GM12878 (cell line): ENCODE measurements around the gene LIN37. TPM values are rescaled to one million over a fixed set of nuclear protein-coding genes. Genes with fewer than 3 reads are reported as not detected.

Experiments used
- ATAC-seq: fragments of 200-7000 bp; cut with Tn5 transposase; 3 replicates; pipeline ENCODE4 v1.9.1; 2020; ENCODE audit warnings: mild to moderate bottlenecking, moderate library complexity
- BruUV-seq: library from RNA; stranded (reverse); fragments of 400-500 nt; replicated peaks from 2 replicates; lab custom pipeline; 2021; lab: Mats Ljungman, UMichigan
- CTCF ChIA-PET: fragments of 300-600 bp; sonication (Branson Sonifier 250); formaldehyde crosslinking; extraction: SDS; loops from one replicate; lab custom pipeline; 2021; ENCODE audit warnings: inconsistent platforms; lab: Yijun Ruan, JAX
- POLR2A ChIA-PET: fragments of 350-600 bp; formaldehyde crosslinking; extraction: SDS; loops from one replicate; lab custom pipeline; 2021; ENCODE audit warnings: inconsistent platforms; lab: Charles Lee
- RAD21 ChIA-PET: fragments of 300-600 bp; sonication (Branson Sonifier 250); formaldehyde crosslinking; loops from one replicate; lab custom pipeline; 2023; ENCODE audit warnings: antibody characterized with exemption; ENCODE audit not compliant: unreplicated experiment; lab: Charles Lee
- SMC1A ChIA-PET: fragments of 300-600 bp; sonication (Branson Sonifier 250); formaldehyde crosslinking; loops from one replicate; lab custom pipeline; 2023; ENCODE audit not compliant: unreplicated experiment, uncharacterized antibody; lab: Charles Lee
- DNase-seq: peaks from one replicate; pipeline ENCODE4 v3.0.0-alpha.2; 2011; ENCODE audit warnings: low read depth, low spot score
- FAIRE-seq: peaks from 3 replicates; lab custom pipeline; 2011; peaks lifted over from hg19 to GRCh38; lab: Jason Lieb, UNC
- H2AFZ ChIP-seq: 2 replicates; pipeline ENCODE4 v1.6.0; 2011; ENCODE audit warnings: low read depth, low read length, control low read depth; ENCODE audit not compliant: control insufficient read depth
- H3K27ac ChIP-seq: 2 replicates; pipeline ENCODE4 v1.5.1; 2011; ENCODE audit warnings: control low read depth; ENCODE audit not compliant: control insufficient read depth, insufficient read depth
- H3K27me3 ChIP-seq, 2 experiments: replicated peaks in 1 of 2; 2 replicates each; pipeline versions ENCODE4 v1.6.0 to v1.6.1; 2011; ENCODE audit warnings: low read length in 1 of 2; ENCODE audit not compliant: control insufficient read depth in 2 of 2, insufficient read depth in 2 of 2
- H3K36me3 ChIP-seq, 2 experiments: 2 replicates each; pipeline ENCODE4 v1.5.1; 2011; ENCODE audit warnings: low read length in 1 of 2; ENCODE audit not compliant: control insufficient read depth in 2 of 2, insufficient read depth in 2 of 2
- H3K4me1 ChIP-seq: 2 replicates; pipeline ENCODE4 v1.6.1; 2011; ENCODE audit warnings: mild to moderate bottlenecking, low read length, moderate library complexity, mixed read lengths; ENCODE audit not compliant: control insufficient read depth, insufficient read depth
- H3K4me2 ChIP-seq: 2 replicates; pipeline ENCODE4 v1.6.0; 2011; ENCODE audit warnings: control low read depth; ENCODE audit not compliant: control insufficient read depth, insufficient read depth
- H3K4me3 ChIP-seq: fragments of 200-600 bp; sonication (generic); 2 replicates; pipeline ENCODE4 v1.5.1; 2016
- H3K79me2 ChIP-seq: 2 replicates; pipeline ENCODE4 v1.6.0; 2011; ENCODE audit warnings: low read length; ENCODE audit not compliant: control insufficient read depth, insufficient read depth
- H3K9ac ChIP-seq: 2 replicates; pipeline ENCODE4 v1.8.0; 2011; ENCODE audit warnings: low read length, control low read depth, mixed read lengths; ENCODE audit not compliant: control insufficient read depth, insufficient read depth
- H3K9me3 ChIP-seq: replicated peaks from 3 replicates; pipeline ENCODE4 v1.5.1; 2011; ENCODE audit warnings: mild to moderate bottlenecking, low read length; ENCODE audit not compliant: control insufficient read depth, insufficient read depth
- H4K20me1 ChIP-seq: 2 replicates; pipeline ENCODE4 v1.6.0; 2011; ENCODE audit not compliant: control insufficient read depth, insufficient read depth
- CREB1 ChIP-seq: IDR thresholded peaks from 2 replicates; pipeline ENCODE4 v1.6.1; 2012; ENCODE audit warnings: low read depth, mild to moderate bottlenecking, inconsistent platforms
- IRF5 ChIP-seq: fragments of 450-650 bp; IDR thresholded peaks from 2 replicates; pipeline ENCODE4 v1.6.1; 2017; ENCODE audit warnings: borderline replicate concordance
- MXI1 ChIP-seq: fragments of 150-350 bp; IDR thresholded peaks from 2 replicates; pipeline ENCODE4 v1.6.1; 2011; ENCODE audit warnings: low read depth, mild to moderate bottlenecking, inconsistent platforms, low read length, improper control_type of control experiment
- MYB ChIP-seq: fragments of 150-350 bp; IDR thresholded peaks from 2 replicates; pipeline ENCODE4 v1.6.1; 2014; ENCODE audit warnings: mild to moderate bottlenecking, low read depth, low read length, borderline replicate concordance
- PRDM15 ChIP-seq: fragments of 450-650 bp; formaldehyde crosslinking; IDR thresholded peaks from 2 replicates; pipeline ENCODE4 v1.4.0; 2020; ENCODE audit warnings: mild to moderate bottlenecking, moderate library complexity
- SIN3A ChIP-seq: IDR thresholded peaks from 2 replicates; pipeline ENCODE4 v1.6.1; 2012; ENCODE audit warnings: low read depth, low read length, improper control_type of control experiment
- SREBF1 ChIP-seq: IDR thresholded peaks from 2 replicates; pipeline ENCODE4 v1.6.1; 2012; ENCODE audit warnings: mild to moderate bottlenecking, low read length
- YBX1 ChIP-seq: fragments of 450-650 bp; IDR thresholded peaks from 2 replicates; pipeline ENCODE4 v1.6.1; 2016; ENCODE audit warnings: antibody characterized with exemption
- WGBS: methylation state at CpG from one replicate; pipeline ENCODE4 v1.1.6; 2016; ENCODE audit warnings: low lambda C conversion rate; ENCODE audit not compliant: insufficient replicate concordance, insufficient coverage; ENCODE audit errors: missing lambda C conversion rate; 5-methylcytosine and 5-hydroxymethylcytosine counted together
- in situ Hi-C: fragments of 300-500 bp; cut with MboI; formaldehyde crosslinking; loops from 9 replicates; pipeline ENCODE4 v1.14.3; 2018; ENCODE audit warnings: mixed read lengths
- intact Hi-C: fragments of 100-400 bp; cut with micrococcal nuclease; formaldehyde crosslinking; loops from one replicate; pipeline ENCODE4 v1.14.2; 2022; ENCODE audit not compliant: unreplicated experiment
- polyA plus RNA-seq, 11 experiments: library from polyadenylated mRNA; depleted of rRNA in 4 of 11; unstranded in 6 of 11; stranded (reverse) in 5 of 11; fragments of >200 nt; fragmentation: Nextera tagmentation in 4 of 11; fragmentation: Illumina TruSeq in 1 of 11; extraction: Ambion mirVana in 4 of 11; extraction: Trizol in 1 of 11; gene quantifications; 1 replicate in 1 of 11; 2 replicates in 10 of 11; pipeline versions ENCODE4 v1.2.1 to v1.2.3, GENCODE V29; 2011 to 2016; ENCODE audit warnings: inconsistent platforms in 2 of 11, missing spikeins in 2 of 11, low read depth in 1 of 11
- total RNA-seq, 4 experiments: library from RNA; depleted of rRNA in 3 of 4; stranded (reverse); fragments of >200 nt in 3 of 4; fragmentation: Illumina TruSeq in 1 of 4; extraction: Trizol in 1 of 4; gene quantifications; 2 replicates each; pipeline versions ENCODE4 v1.2.1 to v1.2.3, GENCODE V29; 2013 to 2021

The LIN37 gene
- total and polyA plus RNA-seq, 10 of the 15 experiments (the other 5 are each of a cell fraction or from before 2014, with no cell fraction given): 0.69 to 11.9 (median 7.6) TPM

- no peaks in the 10 kb centered on the region; a peak in 1 of 4 replicates for H3K27me3 ChIP-seq
- H3K4me1 ChIP-seq: no peaks in the 10 kb centered on the region
- H2AFZ ChIP-seq: no peak overlapping the region
- no peak overlapping the region for H3K27ac ChIP-seq
- no peak for ATAC-seq
- 44% methylated on average over 9 of the region's 11 CpGs for WGBS
- ChIA-PET POLR2A (no interaction called here), CTCF (interaction anchor here (1.5 to 3.1 kb wide), 2 partner anchors 11 to 95 kb away, joined by 3 to 12 read pairs; no protein-coding TSS in a partner anchor), SMC1A (no interaction called here), RAD21 (no interaction called here)
- DNase-seq: no peak
- intact Hi-C loops: no loop called here
- TF ChIP-seq SIN3A (no peak), MXI1 (no peak)
- H3K79me2 ChIP-seq: no peaks in the 10 kb centered on the region
- H4K20me1 ChIP-seq: no peaks in the 10 kb centered on the region
- H3K4me2 ChIP-seq: no peak overlapping the region
- no TSS peak for BruUV-seq
- no peak overlapping the region for H3K4me3 ChIP-seq
- no peaks in the 10 kb centered on the region for H3K9me3 ChIP-seq
- in situ Hi-C loops: no loop called here
- H3K9ac ChIP-seq: no peak overlapping the region
- no peaks in the 10 kb centered on the region for H3K36me3 ChIP-seq
- FAIRE-seq: no peak
Measured at GRCh38 chr19:35789195-35789977, 41.0 kb downstream of the LIN37 start.

DNA sequence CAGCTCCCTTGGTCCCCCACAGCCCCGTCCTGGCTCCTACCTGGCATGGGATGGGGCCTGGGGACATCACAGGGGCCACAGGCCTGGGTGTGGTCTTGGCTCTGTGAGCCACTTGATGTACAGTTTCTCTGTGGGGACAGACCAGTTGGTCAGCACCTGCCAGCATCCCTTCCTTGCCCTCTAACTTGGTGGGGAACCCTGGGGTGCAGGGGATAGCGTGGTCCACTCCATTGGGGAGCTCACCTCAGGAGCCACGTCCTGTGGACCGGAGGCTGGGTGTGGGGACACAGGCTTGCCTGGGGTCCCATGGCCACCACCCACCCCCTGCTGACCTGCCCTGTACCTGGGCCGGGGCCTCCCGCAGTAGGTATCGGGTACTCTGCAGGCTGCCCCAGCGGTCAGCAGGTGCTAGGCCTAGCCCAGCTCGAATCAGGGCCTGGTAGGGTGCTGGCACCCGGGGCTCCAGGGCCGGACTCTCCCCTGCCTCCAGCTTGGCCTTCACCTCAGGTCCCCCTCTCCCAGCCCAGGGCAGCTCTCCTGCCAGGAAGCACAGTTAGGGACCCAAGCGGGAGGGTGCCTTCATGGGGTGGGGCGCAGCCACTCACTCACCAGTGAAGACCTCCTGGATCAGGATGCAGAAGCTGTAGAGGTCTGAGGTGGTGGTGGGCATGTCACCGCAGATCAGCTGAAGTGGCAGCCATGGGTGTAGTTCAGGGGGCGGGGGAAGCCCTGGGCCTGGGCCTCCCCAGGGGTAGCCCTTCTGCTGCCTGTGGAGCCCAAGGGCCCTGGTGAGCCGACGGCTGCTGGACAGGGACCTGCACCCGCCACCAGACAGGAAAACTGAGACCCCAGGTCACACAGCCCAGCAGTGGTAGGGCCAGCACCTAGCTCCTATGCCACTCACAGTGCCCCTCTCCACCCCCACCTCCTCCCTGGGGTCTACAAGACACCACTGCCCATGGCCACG, 41.9 kb downstream of the LIN37 start:
- ATAC-seq (no peak), DNase-seq (no peak), FAIRE-seq (no peak)
- Histone ChIP-seq H3K9me3 (no peaks in the 10 kb centered on the region), H3K4me3 (no peak overlapping the region), H3K9ac (no peak overlapping the region), H2AFZ (no peak overlapping the region), H3K79me2 (no peaks in the 10 kb centered on the region), H3K4me1 (no peaks in the 10 kb centered on the region), H3K36me3 (no peaks in the 10 kb centered on the region), H3K27me3 (no peaks in the 10 kb centered on the region; a peak in 1 of 4 replicates), H4K20me1 (no peaks in the 10 kb centered on the region), H3K4me2 (no peak overlapping the region), H3K27ac (no peak overlapping the region)
- 52% methylated on average over 15 of the region's 19 CpGs for whole genome bisulfite sequencing
- RAD21 ChIA-PET: no interaction called here
- no TSS peak for BruUV-seq
- intact Hi-C loops (no loop called here), in situ Hi-C loops (no loop called here)
- TF ChIP-seq CREB1 (no peak), MYB (no peak), PRDM15 (no peak), IRF5 (no peak), SREBF1 (no peak), YBX1 (no peak)
- SMC1A ChIA-PET: no interaction called here
- POLR2A ChIA-PET: interaction anchor here (0.5 kb wide), 1 partner anchor 10 kb away, joined by 3 read pairs; no protein-coding TSS in a partner anchor
- CTCF ChIA-PET: interaction anchor here (1.0 to 3.1 kb wide), 3 partner anchors 10 to 97 kb away, joined by 3 to 12 read pairs (median 3); no protein-coding TSS in a partner anchor
